8988T (cell line): Measurements from ENCODE around the gene SRPRA.
A peak's percentile ranks its signal among the peaks of the same experiment; 100 is the strongest.
"Not testable (repeated sequence)": the region's sequence is repeated elsewhere in the genome, so short reads cannot be mapped to it uniquely, and the experiment has no call there.

Experiments used
- DNase-seq: peaks from one replicate; pipeline ENCODE4 v3.0.0; 2011

The SRPRA gene

GRCh38 chr11:126282361-126282735 is 13.7 kb upstream of the SRPRA start:
- DNase-seq, result peak; percentile 63

- no peak for DNase-seq
Measured at GRCh38 chr11:126281666-126282175, 13.0 kb upstream of the SRPRA start.

- DNase-seq, result no peak
Measured at GRCh38 chr11:126281245-126281644, 12.6 kb upstream of the SRPRA start.

GRCh38 chr11:126280595-126280994 is 11.9 kb upstream of the SRPRA start:
- DNase-seq, result no peak

GRCh38 chr11:126279191-126279590 is 10.5 kb upstream of the SRPRA start:
- DNase-seq, result no peak

- DNase-seq, result no peak
Measured at GRCh38 chr11:126277780-126278179, 9.1 kb upstream of the SRPRA start.

- no peak for DNase-seq
Measured at GRCh38 chr11:126277322-126277721, 8.6 kb upstream of the SRPRA start.

GRCh38 chr11:126268361-126268707 is 361 bp downstream of the SRPRA start:
- DNase-seq, result no peak

- DNase-seq, result no peak
Measured at GRCh38 chr11:126267650-126268049, 1.0 kb downstream of the SRPRA start.

- DNase-seq, result peak; percentile 43
Measured at GRCh38 chr11:126265811-126266210, 2.9 kb downstream of the SRPRA start.

- no peak for DNase-seq
Measured at GRCh38 chr11:126263489-126263888, 5.2 kb downstream of the SRPRA start.

- DNase-seq, result no peak
Measured at GRCh38 chr11:126262216-126262615, 6.5 kb downstream of the SRPRA start.

- DNase-seq, result no peak
Measured at GRCh38 chr11:126257764-126258163, 10.9 kb downstream of the SRPRA start.

- no peak for DNase-seq
Measured at GRCh38 chr11:126257144-126257543, 11.6 kb downstream of the SRPRA start.

GRCh38 chr11:126256216-126256615 is 12.5 kb downstream of the SRPRA start:
- no peak for DNase-seq

GRCh38 chr11:126255507-126255906 is 13.2 kb downstream of the SRPRA start:
- DNase-seq, result not testable (repeated sequence)

- no peak for DNase-seq
Measured at GRCh38 chr11:126254819-126255218, 13.9 kb downstream of the SRPRA start.

GRCh38 chr11:126253265-126253664 is 15.4 kb downstream of the SRPRA start:
- DNase-seq, result no peak

- no peak for DNase-seq
Measured at GRCh38 chr11:126246636-126247035, 22.1 kb downstream of the SRPRA start.

GRCh38 chr11:126233391-126233790 is 35.3 kb downstream of the SRPRA start:
- no peak for DNase-seq

- DNase-seq, result no peak
Measured at GRCh38 chr11:126232683-126233082, 36.0 kb downstream of the SRPRA start.

- DNase-seq, result no peak
Measured at GRCh38 chr11:126231725-126232459, 36.8 kb downstream of the SRPRA start.

- no peak for DNase-seq
Measured at GRCh38 chr11:126229858-126230540, 38.7 kb downstream of the SRPRA start.

GRCh38 chr11:126226334-126227084 is 42.2 kb downstream of the SRPRA start:
- DNase-seq, result no peak
